ENCODE data around the gene C8G. TPM values are rescaled to one million over a fixed set of nuclear protein-coding genes. Genes with fewer than 3 reads are reported as not detected.

Gene C8G
- total RNA-seq, 1 donor from 2014 or later: 1.6 TPM

DNA sequence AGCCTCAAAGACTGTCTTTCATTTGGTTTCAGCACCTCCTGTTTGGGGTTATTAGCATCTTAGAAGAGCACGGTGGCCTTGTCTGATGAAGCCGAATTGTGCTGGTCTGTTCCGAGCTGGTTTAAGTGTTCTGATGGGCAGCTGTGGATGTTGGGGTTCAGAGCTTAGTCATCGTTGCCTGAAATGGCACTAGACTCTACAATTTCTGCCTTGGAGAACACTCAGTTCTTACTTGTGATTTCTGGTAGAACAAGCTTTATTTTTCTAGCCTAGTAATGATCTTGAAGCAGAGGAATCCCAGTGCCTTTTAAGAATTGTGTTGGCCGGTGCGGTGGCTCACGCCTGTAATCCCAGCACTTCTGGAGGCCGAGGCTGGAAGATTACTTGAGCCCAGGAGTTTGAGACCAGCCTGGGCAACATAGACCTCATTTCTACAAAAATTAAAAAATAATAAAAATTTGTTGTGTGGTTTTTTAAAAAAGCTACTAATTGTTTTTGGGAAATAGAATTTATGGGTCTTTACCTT is 8.3 kb upstream of the C8G start:
- Histone ChIP-seq H2AFZ (ENCODE audit: low read depth, low read length) (no peak overlapping the region), H3K79me2 (ENCODE audit: insufficient read depth, low read length) (peaks cover 21% of the 10 kb centered on the region), H3K9ac (ENCODE audit: low read length) (no peak overlapping the region), H3K4me3 (ENCODE audit: insufficient read depth, low read depth, low read length) (no peak overlapping the region), H3K9me3 (ENCODE audit: insufficient read depth, low read depth, low read length) (no peaks in the 10 kb centered on the region), H3K27me3 (ENCODE audit: insufficient read depth, low read length) (no peaks in the 10 kb centered on the region), H3K4me1 (ENCODE audit: insufficient read depth, low read length) (no peaks in the 10 kb centered on the region), H3K36me3 (ENCODE audit: insufficient read depth, low read length) (no peaks in the 10 kb centered on the region), H3K4me2 (ENCODE audit: low read length) (no peak overlapping the region), H3K27ac (ENCODE audit: low read depth, low read length) (no peak overlapping the region), H4K20me1 (ENCODE audit: insufficient read depth, low read length) (peaks cover 30% of the 10 kb centered on the region)
- no peak for FAIRE-seq
- no peak for DNase-seq (ENCODE audit: low read depth)
- H3K4me3 Mint-ChIP-seq (ENCODE audit: unreplicated experiment): no peak overlapping the region
- TF ChIP-seq, protein P1, sequence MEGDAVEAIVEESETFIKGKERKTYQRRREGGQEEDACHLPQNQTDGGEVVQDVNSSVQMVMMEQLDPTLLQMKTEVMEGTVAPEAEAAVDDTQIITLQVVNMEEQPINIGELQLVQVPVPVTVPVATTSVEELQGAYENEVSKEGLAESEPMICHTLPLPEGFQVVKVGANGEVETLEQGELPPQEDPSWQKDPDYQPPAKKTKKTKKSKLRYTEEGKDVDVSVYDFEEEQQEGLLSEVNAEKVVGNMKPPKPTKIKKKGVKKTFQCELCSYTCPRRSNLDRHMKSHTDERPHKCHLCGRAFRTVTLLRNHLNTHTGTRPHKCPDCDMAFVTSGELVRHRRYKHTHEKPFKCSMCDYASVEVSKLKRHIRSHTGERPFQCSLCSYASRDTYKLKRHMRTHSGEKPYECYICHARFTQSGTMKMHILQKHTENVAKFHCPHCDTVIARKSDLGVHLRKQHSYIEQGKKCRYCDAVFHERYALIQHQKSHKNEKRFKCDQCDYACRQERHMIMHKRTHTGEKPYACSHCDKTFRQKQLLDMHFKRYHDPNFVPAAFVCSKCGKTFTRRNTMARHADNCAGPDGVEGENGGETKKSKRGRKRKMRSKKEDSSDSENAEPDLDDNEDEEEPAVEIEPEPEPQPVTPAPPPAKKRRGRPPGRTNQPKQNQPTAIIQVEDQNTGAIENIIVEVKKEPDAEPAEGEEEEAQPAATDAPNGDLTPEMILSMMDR (IDR thresholded peaks at IDR 0.05; ENCODE audit: insufficient read depth, low read depth, low read length): no peak
- TF ChIP-seq EZH2 (IDR thresholded peaks at IDR 0.05; ENCODE audit: insufficient read depth, low read length): no peak
- peaks cover 7% of the 10 kb centered on the region for H3K9me3 Mint-ChIP-seq (ENCODE audit: unreplicated experiment)
- H3K4me1 Mint-ChIP-seq (ENCODE audit: low read depth, unreplicated experiment): no peaks in the 10 kb centered on the region
- H3K36me3 Mint-ChIP-seq (ENCODE audit: low read depth, unreplicated experiment): peaks cover 11% of the 10 kb centered on the region
- no peak overlapping the region for H3K27ac Mint-ChIP-seq (ENCODE audit: unreplicated experiment)
- no peaks in the 10 kb centered on the region for H3K27me3 Mint-ChIP-seq (ENCODE audit: low read depth, unreplicated experiment)

GRCh38 chr9:136937186-136938001 is 7.6 kb upstream of the C8G start:
- H3K27me3 Mint-ChIP-seq (ENCODE audit: low read depth, unreplicated experiment): no peaks in the 10 kb centered on the region
- peaks cover 11% of the 10 kb centered on the region for H3K36me3 Mint-ChIP-seq (ENCODE audit: low read depth, unreplicated experiment)

More at GRCh38 chr9:136937186-136938001, 7.6 kb upstream of the C8G start:
- H3K4me2 ChIP-seq (ENCODE audit: low read length): no peak overlapping the region
- Mint-ChIP-seq H3K4me1 (ENCODE audit: low read depth, unreplicated experiment) (no peaks in the 10 kb centered on the region), H3K9me3 (ENCODE audit: unreplicated experiment) (peaks cover 5% of the 10 kb centered on the region), H3K27ac (ENCODE audit: unreplicated experiment) (no peak overlapping the region), H3K4me3 (ENCODE audit: unreplicated experiment) (no peak overlapping the region)
- no peaks in the 10 kb centered on the region for H3K4me1 ChIP-seq (ENCODE audit: insufficient read depth, low read length)
- H3K36me3 ChIP-seq (ENCODE audit: insufficient read depth, low read length): no peaks in the 10 kb centered on the region
- TF ChIP-seq, protein P1 (IDR thresholded peaks at IDR 0.05; ENCODE audit: insufficient read depth, low read depth, low read length): no peak
- no peak for TF ChIP-seq EZH2 (IDR thresholded peaks at IDR 0.05; ENCODE audit: insufficient read depth, low read length)
- peaks cover 28% of the 10 kb centered on the region for H3K79me2 ChIP-seq (ENCODE audit: insufficient read depth, low read length)
- DNase-seq (ENCODE audit: low read depth) (no peak), FAIRE-seq (no peak)
- H3K9me3 ChIP-seq (ENCODE audit: insufficient read depth, low read depth, low read length): no peaks in the 10 kb centered on the region
- no peak overlapping the region for H3K27ac ChIP-seq (ENCODE audit: low read depth, low read length)
- H3K9ac ChIP-seq (ENCODE audit: low read length): no peak overlapping the region
- peaks cover 32% of the 10 kb centered on the region for H4K20me1 ChIP-seq (ENCODE audit: insufficient read depth, low read length)
- no peak overlapping the region for H3K4me3 ChIP-seq (ENCODE audit: insufficient read depth, low read depth, low read length)
- H3K27me3 ChIP-seq (ENCODE audit: insufficient read depth, low read length): no peaks in the 10 kb centered on the region
- H2AFZ ChIP-seq (ENCODE audit: low read depth, low read length): no peak overlapping the region
